ENCODE data around the gene SLC25A29. TPM values are rescaled to one million over a fixed set of nuclear protein-coding genes. Genes with fewer than 3 reads are reported as not detected.

Gene SLC25A29
- total RNA-seq, 1 experiment from 2014 or later = 33.9 TPM

Small RNA genes lying within 50 kb of the gene (microRNA-seq; reads per million reads assigned to microRNA genes)
- gene MIR345 (122 reads per million, percentile 74 among the genes with 10 or more reads in this experiment), gene MIR6764 (0.53 reads per million)

Other genes with a start within 250 kb of the SLC25A29 start
- 52.5 and 55.4 TPM in 2 replicates for gene EVL, start 241.0 kb downstream of the SLC25A29 start, total RNA-seq (2022)
- 0.07 and 0.39 TPM in 2 replicates for gene DEGS2, start 146.8 kb downstream of the SLC25A29 start, total RNA-seq (2022)
- gene YY1, start 67.3 kb downstream of the SLC25A29 start, total RNA-seq (2022) = 66.7 and 73.3 TPM in 2 replicates
- gene SLC25A47, start 16.9 kb upstream of the SLC25A29 start, total RNA-seq (2022) = not detected in 2 replicates
- gene WDR25, start 70.0 kb upstream of the SLC25A29 start, total RNA-seq (2022) = 14.3 and 18.2 TPM in 2 replicates